NCI-H2227 treated with DMSO at 0.1 percent for 48 hours (cell line): ENCODE results near the gene FOXO3.
"Not testable (repeated sequence)": the region's sequence is repeated elsewhere in the genome, so short reads cannot be mapped to it uniquely, and the experiment has no call there.

ENCODE experiments used
- DNase-seq: peaks from one replicate; lab custom pipeline; 2025; lab: John Stamatoyannopoulos, UW

FOXO3 gene

GRCh38 chr6:108661430-108661829 lies 100.7 kb downstream of the FOXO3 start:
- no peak for DNase-seq

- DNase-seq = no peak
Observed at GRCh38 chr6:108661982-108662381, 101.3 kb downstream of the FOXO3 start.

- DNase-seq = no peak
Observed at GRCh38 chr6:108662702-108663101, 102.0 kb downstream of the FOXO3 start.

DNA sequence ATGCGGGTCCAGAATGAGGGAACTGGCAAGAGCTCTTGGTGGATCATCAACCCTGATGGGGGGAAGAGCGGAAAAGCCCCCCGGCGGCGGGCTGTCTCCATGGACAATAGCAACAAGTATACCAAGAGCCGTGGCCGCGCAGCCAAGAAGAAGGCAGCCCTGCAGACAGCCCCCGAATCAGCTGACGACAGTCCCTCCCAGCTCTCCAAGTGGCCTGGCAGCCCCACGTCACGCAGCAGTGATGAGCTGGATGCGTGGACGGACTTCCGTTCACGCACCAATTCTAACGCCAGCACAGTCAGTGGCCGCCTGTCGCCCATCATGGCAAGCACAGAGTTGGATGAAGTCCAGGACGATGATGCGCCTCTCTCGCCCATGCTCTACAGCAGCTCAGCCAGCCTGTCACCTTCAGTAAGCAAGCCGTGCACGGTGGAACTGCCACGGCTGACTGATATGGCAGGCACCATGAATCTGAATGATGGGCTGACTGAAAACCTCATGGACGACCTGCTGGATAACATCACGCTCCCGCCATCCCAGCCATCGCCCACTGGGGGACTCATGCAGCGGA lies 102.9 kb downstream of the FOXO3 start:
- DNase-seq = not testable (repeated sequence)

DNA sequence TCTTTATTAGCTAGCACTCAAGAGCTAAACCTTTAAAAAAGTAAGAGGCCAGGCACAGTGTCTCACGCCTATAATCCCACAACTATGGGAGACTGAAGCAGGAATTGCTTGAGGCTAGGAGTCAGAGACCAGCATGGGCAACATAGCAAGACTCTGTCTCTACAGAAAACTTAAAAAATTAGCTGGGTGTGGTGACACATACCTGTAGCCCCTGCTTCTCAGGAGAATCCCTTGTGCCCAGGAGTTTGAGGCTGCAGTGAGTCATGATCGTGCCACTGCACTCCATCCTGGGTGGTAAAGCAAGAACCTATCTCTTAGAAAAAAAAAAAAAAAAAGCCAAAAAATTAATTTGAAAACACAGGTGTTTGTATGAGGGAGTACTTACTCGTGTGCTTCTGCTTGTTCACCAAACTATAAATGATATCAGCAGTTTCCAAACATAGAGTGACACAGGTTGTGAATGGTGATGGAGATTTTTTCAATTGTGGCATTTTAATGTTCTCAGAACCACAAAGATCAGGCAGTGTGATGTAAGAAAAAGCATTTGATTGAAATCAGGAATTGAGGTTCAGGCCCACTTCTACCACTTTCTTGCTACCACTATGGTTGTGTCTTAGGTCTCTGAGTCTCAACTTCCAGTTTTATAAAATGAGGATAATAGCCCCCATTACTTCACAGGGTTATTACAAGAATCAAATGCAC lies 104.9 kb downstream of the FOXO3 start:
- DNase-seq = no peak

- DNase-seq = no peak
Observed at GRCh38 chr6:108666656-108667260, 106.0 kb downstream of the FOXO3 start.

- no peak for DNase-seq
Observed at GRCh38 chr6:108667993-108668392, 107.3 kb downstream of the FOXO3 start.

- no peak for DNase-seq
Observed at GRCh38 chr6:108669673-108670072, 109.0 kb downstream of the FOXO3 start.

- DNase-seq = no peak
Observed at GRCh38 chr6:108671175-108671574, 110.5 kb downstream of the FOXO3 start.

- DNase-seq = no peak
Observed at GRCh38 chr6:108671790-108672189, 111.1 kb downstream of the FOXO3 start.

DNA sequence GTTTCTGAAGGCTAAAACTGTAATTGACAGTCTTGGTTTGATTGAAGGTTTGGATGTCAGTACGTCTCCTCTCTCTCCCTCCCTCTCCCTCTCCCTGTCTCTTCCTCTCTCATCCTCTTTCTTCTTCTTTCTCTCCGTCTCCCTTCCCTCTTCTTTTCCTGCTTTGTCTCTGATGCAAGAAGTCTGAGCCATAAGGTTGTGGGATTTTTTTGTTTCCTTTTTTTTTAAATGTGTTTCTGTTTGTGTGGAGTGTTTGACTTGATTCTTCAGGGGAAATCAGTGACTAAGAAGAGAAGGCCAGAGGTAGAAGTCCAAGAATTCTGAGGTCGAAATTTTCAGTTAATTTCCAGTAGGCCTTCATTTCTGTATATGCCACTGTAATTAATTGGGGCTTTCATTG lies 111.9 kb downstream of the FOXO3 start:
- peak; percentile 3 for DNase-seq

DNA sequence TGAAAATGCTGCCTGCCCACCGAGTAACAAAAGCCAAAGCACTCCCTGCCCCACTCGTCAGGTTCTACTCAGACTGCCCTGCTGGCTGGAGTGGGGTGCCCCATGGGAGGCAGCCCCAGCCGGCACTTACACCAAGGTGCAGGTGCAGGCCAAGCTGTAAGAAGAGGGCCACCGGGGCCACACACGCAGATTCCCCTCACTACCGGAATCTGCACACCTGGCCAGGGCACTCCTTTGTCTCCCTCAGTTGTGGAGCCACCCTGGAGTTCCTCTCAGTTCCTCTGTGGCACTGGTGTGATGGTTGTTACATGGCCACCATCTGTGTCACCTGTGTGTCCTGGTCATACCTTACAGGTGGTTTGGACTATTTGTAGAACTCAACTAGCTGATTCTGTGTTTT lies 112.4 kb downstream of the FOXO3 start:
- no peak for DNase-seq

GRCh38 chr6:108673602-108674001 lies 112.9 kb downstream of the FOXO3 start:
- no peak for DNase-seq

GRCh38 chr6:108675226-108676200 lies 114.8 kb downstream of the FOXO3 start:
- DNase-seq = no peak

DNA sequence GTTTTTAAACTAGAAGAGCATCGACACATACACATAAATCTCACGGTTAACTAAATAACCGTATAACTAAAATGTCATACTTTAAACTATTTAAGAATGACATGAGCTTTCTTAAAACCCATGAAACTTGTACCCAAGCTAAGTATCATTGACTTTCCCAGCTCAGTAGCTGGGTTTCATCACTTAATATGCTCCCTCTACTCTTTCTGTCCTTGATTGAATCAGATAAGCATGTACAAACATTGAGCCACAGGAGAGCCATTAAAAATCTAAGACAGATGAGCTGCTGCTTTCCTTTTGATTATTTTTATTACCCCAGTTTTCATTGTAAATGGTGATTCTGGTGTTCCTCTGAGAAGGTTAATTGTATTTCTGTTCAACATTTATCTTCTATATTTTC lies 115.8 kb downstream of the FOXO3 start:
- DNase-seq = no peak

- DNase-seq = no peak
Observed at GRCh38 chr6:108677357-108677756, 116.6 kb downstream of the FOXO3 start.

DNA sequence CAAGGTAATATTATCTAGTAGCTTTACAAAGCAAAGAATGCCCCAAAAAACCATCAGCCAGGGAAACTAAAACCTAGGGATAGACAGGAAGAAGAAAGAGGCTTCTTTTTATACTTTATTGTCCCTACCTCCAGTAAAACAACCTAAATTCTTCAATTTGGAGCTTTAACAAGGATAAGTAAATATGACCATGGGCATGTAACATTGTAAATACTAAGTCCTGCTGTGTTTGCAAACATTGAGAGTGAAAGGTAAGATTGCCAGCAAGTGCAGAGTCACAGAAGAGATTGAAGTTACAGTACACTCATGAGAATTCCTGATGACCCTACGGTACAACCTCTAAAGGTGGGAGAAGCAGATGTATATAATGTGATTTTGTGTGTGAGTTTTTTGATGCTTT lies 117.2 kb downstream of the FOXO3 start:
- no peak for DNase-seq

GRCh38 chr6:108680314-108680713 lies 119.6 kb downstream of the FOXO3 start:
- DNase-seq = not testable (repeated sequence)

DNA sequence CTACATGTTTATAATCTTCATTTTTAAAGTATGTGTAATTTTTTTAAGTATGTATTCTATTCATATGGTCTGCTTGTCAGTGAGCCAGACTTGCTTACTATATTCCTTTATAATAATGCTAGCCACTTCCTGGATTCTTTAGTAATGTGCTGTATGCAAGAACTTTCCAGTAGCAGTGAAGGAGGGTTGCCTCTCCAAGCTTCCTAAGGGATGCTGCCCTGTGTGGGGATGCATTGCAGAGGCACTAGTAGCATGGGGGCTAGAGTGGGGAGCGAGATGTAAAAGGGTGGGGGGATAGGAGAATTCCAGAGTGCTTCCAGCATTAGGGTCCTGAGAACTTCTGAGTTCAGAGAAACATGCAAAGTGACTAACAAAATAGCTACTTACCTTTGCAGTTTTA lies 121.0 kb downstream of the FOXO3 start:
- DNase-seq = not testable (repeated sequence)

GRCh38 chr6:108682383-108683119 lies 121.8 kb downstream of the FOXO3 start:
- not testable (repeated sequence) for DNase-seq

DNA sequence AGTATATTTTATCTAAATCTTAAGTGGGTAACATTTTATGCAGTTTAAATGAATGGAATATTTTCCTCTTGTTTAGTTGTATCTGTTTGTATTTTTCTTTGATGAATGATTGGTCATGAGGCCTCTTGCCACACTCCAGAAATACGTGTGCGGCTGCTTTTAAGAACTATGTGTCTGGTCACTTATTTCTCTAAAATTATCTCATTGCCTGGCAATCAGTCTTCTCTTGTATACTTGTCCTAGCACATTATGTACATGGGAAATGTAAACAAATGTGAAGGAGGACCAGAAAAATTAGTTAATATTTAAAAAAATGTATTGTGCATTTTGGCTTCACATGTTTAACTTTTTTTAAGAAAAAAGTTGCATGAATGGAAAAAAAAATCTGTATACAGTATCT lies 123.3 kb downstream of the FOXO3 start:
- not testable (repeated sequence) for DNase-seq
